Ovary (tissue), 9 donors: Measurements from ENCODE around the gene RYR3. TPM values are rescaled to one million over a fixed set of nuclear protein-coding genes. Genes with fewer than 3 reads are reported as not detected.

ENCODE experiments used
- DNase-seq, 5 donors: peaks; one replicate each; pipeline ENCODE4 v3.0.0-alpha.2; 2019 to 2020
- H3K27ac ChIP-seq, 2 donors: fragments of 200-600 bp; one replicate each; pipeline versions ENCODE4 v1.5.1 to v1.8.0; 2019 to 2022
- H3K27me3 ChIP-seq: fragments of 200-600 bp; one replicate; pipeline ENCODE4 v1.8.0; 2022
- H3K36me3 ChIP-seq: fragments of 200-600 bp; sonication (generic); one replicate; pipeline ENCODE4 v1.5.1; 2019
- H3K4me1 ChIP-seq: one replicate; pipeline ENCODE4 v1.8.1; 2013; ENCODE audit warnings: mild to moderate bottlenecking, moderate library complexity; ENCODE audit not compliant: insufficient read depth
- H3K4me3 ChIP-seq: fragments of 200-600 bp; sonication (generic); one replicate; pipeline ENCODE4 v1.5.1; 2017
- H3K9me3 ChIP-seq, 2 donors: fragments of 200-600 bp in 1 of 2; sonication (generic) in 1 of 2; one replicate each; pipeline versions ENCODE4 v1.5.1 to v1.8.1; 2013 to 2019; ENCODE audit warnings: mild to moderate bottlenecking in 1 of 2, moderate library complexity in 1 of 2
- EP300 ChIP-seq: sonication (generic); formaldehyde crosslinking; IDR thresholded peaks from one replicate; pipeline ENCODE4 v1.6.1; 2017; ENCODE audit warnings: antibody characterized with exemption
- POLR2A ChIP-seq: fragments of 450-650 bp; IDR thresholded peaks from one replicate; pipeline ENCODE4 v1.6.1; 2017; ENCODE audit warnings: antibody characterized with exemption, mild to moderate bottlenecking, moderate library complexity
- WGBS, 3 donors: extraction: QIAGEN DNeasy Blood & Tissue Kit in 1 of 3; methylation state at CpG; one replicate each; pipeline versions ENCODE4 v1.1.5 to v1.1.7; 2013 to 2017; 5-methylcytosine and 5-hydroxymethylcytosine counted together
- intact Hi-C, 4 donors: fragments of 100-400 bp; cut with DNase I; formaldehyde crosslinking; loops; one replicate each; pipeline versions ENCODE4 v1.11.0 to v1.15.1; 2022 to 2023
- polyA plus RNA-seq, 2 donors: library from polyadenylated mRNA; stranded (reverse); fragments of 200-250 nt in 1 of 2; fragments of 350-450 nt in 1 of 2; fragmentation: Illumina TruSeq in 1 of 2; extraction: RNeasy Lipid Tissue Mini Kit (QIAGEN cat#74804) in 1 of 2; gene quantifications; one replicate each; pipeline ENCODE4 v1.2.3, GENCODE V29; 2013 to 2014
- total RNA-seq, 7 donors: library from RNA; depleted of rRNA in 2 of 7; stranded (reverse); fragments of >200 nt in 2 of 7; fragmentation: NEBNext Ultra II Directional in 3 of 7; extraction: Animal tissue kit (Norgen Biotek cat#: 25700) in 3 of 7; gene quantifications; one replicate each; pipeline versions ENCODE4 v1.1.0 to v1.2.4, GENCODE V29; 2016 to 2023
- TF ChIP-seq, protein P1 (sequence below), 3 donors: fragments of 450-650 bp in 2 of 3; fragments of 200-600 bp in 1 of 3; IDR thresholded peaks; one replicate each; pipeline versions ENCODE4 v1.5.1 to v1.8.0; 2016 to 2022; ENCODE audit warnings: antibody characterized with exemption in 3 of 3, mild to moderate bottlenecking in 1 of 3
- donor health status: DM: no; HTN: no; CAD: no; lungs with moderate emphysema.
- donor health status: DM: no; HTN: no; CAD: no.
- donor health status: Bipolar disorder and iron deficiency.
- donor health status: DM: yes; HTN: yes; CAD: no.
- donor health status: DM: no; HTN: no; CAD: no.
- donor health status: DM: yes; HTN: yes; CAD: no.

Gene RYR3
- total and polyA plus RNA-seq, 9 donors, result 0.52 to 6.0 (median 0.96) TPM

DNA sequence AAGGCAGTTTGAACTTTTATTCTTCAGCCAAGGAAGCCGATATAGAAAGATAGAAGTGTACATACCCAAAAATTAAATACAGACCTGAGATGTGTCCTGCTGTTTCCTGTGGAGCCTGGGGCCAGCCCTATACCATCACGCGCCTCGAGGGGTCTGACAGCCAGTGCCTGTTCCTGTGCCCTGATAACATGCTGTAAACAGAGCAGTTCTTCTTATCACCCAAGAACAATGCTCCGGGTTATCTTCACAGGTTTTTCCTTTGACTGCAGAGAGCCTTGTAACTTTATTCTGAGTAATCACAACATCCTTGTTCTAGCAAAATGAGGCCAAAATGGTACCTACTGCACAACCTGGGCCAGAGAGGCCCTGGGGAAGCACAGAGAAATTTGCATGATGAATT, 367.8 kb downstream of the RYR3 start:
- Histone ChIP-seq H3K27ac (no peak overlapping the region), H3K27me3 (no peaks in the 10 kb centered on the region), H3K4me1 (no peaks in the 10 kb centered on the region), H3K4me3 (no peak overlapping the region), H3K36me3 (no peaks in the 10 kb centered on the region), H3K9me3 (no peaks in the 10 kb centered on the region)
- WGBS, 3 donors, result 65 to 74% (median 68%) methylated on average over 5 of the region's 5 CpGs
- no peak for DNase-seq
- TF ChIP-seq EP300 (no peak), POLR2A (no peak)
- TF ChIP-seq, protein P1, sequence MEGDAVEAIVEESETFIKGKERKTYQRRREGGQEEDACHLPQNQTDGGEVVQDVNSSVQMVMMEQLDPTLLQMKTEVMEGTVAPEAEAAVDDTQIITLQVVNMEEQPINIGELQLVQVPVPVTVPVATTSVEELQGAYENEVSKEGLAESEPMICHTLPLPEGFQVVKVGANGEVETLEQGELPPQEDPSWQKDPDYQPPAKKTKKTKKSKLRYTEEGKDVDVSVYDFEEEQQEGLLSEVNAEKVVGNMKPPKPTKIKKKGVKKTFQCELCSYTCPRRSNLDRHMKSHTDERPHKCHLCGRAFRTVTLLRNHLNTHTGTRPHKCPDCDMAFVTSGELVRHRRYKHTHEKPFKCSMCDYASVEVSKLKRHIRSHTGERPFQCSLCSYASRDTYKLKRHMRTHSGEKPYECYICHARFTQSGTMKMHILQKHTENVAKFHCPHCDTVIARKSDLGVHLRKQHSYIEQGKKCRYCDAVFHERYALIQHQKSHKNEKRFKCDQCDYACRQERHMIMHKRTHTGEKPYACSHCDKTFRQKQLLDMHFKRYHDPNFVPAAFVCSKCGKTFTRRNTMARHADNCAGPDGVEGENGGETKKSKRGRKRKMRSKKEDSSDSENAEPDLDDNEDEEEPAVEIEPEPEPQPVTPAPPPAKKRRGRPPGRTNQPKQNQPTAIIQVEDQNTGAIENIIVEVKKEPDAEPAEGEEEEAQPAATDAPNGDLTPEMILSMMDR (IDR thresholded peaks at IDR 0.05), result no peak
- intact Hi-C loops, result no loop called here

DNA sequence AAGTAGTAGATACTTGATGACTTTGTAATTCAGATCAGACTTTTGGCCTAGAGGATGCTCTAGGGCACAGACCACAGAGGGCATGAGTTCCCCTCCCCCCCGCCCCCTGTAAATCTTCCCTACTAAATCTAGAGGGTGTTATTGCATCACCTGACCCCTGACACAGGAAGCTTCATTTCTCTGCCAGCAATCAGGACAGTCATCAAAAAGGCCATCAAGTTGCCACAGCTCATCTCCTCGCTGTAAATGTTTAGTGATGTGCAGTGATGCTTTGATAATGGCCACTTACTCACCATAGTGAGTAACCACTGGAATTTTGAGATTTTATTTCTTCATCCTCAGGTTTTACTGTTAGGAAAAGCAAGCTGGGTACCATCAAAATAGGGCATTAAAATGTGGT, 368.3 kb downstream of the RYR3 start:
- WGBS, 3 donors, result 46 to 60% (median 59%) methylated on average over 2 of the region's 2 CpGs
- no peaks in the 10 kb centered on the region for H3K9me3 ChIP-seq
- no peaks in the 10 kb centered on the region for H3K36me3 ChIP-seq
- TF ChIP-seq POLR2A, result no peak
- TF ChIP-seq, protein P1 (IDR thresholded peaks at IDR 0.05), result no peak
- no peak for TF ChIP-seq EP300
- H3K4me1 ChIP-seq, result no peaks in the 10 kb centered on the region
- no peak for DNase-seq
- no peak overlapping the region for H3K27ac ChIP-seq
- intact Hi-C loops, result no loop called here
- H3K27me3 ChIP-seq, result no peaks in the 10 kb centered on the region
- no peak overlapping the region for H3K4me3 ChIP-seq

DNA sequence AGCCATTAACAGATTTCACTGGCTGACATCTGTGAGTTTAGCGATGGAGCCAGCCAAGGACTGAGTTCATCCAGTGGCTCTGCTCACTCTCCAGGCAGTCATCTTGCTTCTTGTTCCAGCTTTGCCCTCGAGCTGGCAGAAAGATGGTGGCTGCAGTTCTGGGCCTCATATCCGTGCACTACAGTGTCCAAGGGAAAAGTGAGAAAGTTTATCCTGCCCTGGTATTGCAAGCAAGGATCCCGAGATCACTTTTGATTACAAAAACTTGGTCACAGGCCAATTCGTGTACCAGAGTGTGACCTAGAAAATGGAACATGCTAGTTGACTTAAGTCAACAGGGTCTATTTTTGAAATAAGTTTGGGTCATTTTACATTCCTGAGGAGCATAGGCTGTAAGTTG, 369.6 kb downstream of the RYR3 start:
- Histone ChIP-seq H3K4me3 (no peak overlapping the region), H3K27ac (no peak overlapping the region), H3K27me3 (no peaks in the 10 kb centered on the region), H3K4me1 (no peaks in the 10 kb centered on the region), H3K36me3 (no peaks in the 10 kb centered on the region), H3K9me3 (no peaks in the 10 kb centered on the region)
- intact Hi-C loops, result no loop called here
- TF ChIP-seq EP300 (no peak), POLR2A (no peak)
- TF ChIP-seq, protein P1 (IDR thresholded peaks at IDR 0.05), result no peak
- DNase-seq, result no peak
- WGBS, 3 donors, result 70 to 76% (median 74%) methylated on average over 5 of the region's 5 CpGs

DNA sequence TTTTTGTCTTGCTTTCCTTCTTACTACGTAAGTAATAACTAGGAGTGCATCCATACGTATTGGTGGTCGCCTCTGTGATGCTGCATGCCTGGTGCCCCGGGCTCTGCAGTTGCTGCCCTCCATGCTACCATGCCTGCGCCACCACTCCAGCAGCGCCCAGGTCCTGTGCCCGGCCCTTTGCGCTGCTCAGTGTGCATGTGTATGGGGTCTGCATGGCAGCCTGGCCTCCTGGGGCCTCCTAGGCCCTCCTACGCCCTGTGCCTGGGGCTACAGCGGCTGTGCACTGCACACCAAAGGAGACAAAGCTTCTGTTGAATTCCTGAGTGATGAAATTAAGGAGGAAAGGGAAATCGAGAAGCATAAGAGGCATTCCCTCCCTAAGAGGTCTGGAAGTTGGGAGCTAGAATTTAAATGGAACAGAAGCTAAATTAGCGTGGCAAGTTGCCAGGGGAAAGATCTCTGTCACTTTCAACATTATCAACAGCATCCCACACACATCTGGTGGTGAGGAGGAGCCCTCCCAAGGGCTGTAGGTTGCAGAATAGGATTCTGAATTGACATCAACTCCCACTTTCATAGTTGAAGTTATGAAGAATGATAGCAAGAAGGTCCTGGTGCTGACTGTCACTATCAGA, 382.5 kb downstream of the RYR3 start:
- Histone ChIP-seq H3K27ac (no peak overlapping the region), H3K27me3 (no peaks in the 10 kb centered on the region), H3K4me1 (no peaks in the 10 kb centered on the region), H3K4me3 (no peak overlapping the region), H3K9me3 (no peaks in the 10 kb centered on the region), H3K36me3 (no peaks in the 10 kb centered on the region)
- intact Hi-C loops, result loop anchor here in 2 of 4 donors (10.0 kb wide), 2 partner anchors 378 to 398 kb away; partner anchors contain the start of gene RYR3 (in 1 of the 2)
- no peak for DNase-seq
- 41 to 58% (median 44%) methylated on average over 12 of the region's 12 CpGs for WGBS, 3 donors
- TF ChIP-seq POLR2A, result no peak
- TF ChIP-seq, protein P1 (IDR thresholded peaks at IDR 0.05), result no peak
- TF ChIP-seq EP300, result no peak
